Measurements from ENCODE around the gene DPP8. TPM values are rescaled to one million over a fixed set of nuclear protein-coding genes. Genes with fewer than 3 reads are reported as not detected.
"Not testable (repeated sequence)": the region's sequence is repeated elsewhere in the genome, so short reads cannot be mapped to it uniquely, and the experiment has no call there.

DPP8 gene
- total RNA-seq, 1 donor from 2014 or later, result 28.4 TPM

- DNase-seq (ENCODE audit: low read depth) (no peak), FAIRE-seq (no peak)
- H3K4me3 ChIP-seq (ENCODE audit: low read depth, low read length), result no peak overlapping the region
- H3K27me3 ChIP-seq (ENCODE audit: control insufficient read depth, insufficient read depth, low read length), result peaks cover 21% of the 10 kb centered on the region
- no peaks in the 10 kb centered on the region for H3K36me3 ChIP-seq (ENCODE audit: control insufficient read depth, insufficient read depth, low read length)
- TF ChIP-seq CTCF (IDR thresholded peaks at IDR 0.05; ENCODE audit: insufficient read depth, low read length, severe bottlenecking), result no peak
These were observed 118.3 kb downstream of the DPP8 start for GRCh38 chr15:65399001-65399706.

- not testable (repeated sequence) for DNase-seq (ENCODE audit: low read depth); H3K36me3 ChIP-seq (ENCODE audit: control insufficient read depth, insufficient read depth, low read length); H3K4me3 ChIP-seq (ENCODE audit: low read depth, low read length); FAIRE-seq
- H3K27me3 ChIP-seq (ENCODE audit: control insufficient read depth, insufficient read depth, low read length), result peaks cover 22% of the 10 kb centered on the region
These were observed 119.0 kb downstream of the DPP8 start for GRCh38 chr15:65398486-65398885.

- no peaks in the 10 kb centered on the region for H3K36me3 ChIP-seq (ENCODE audit: control insufficient read depth, insufficient read depth, low read length)
- H3K4me3 ChIP-seq (ENCODE audit: low read depth, low read length), result no peak overlapping the region
- peaks cover 22% of the 10 kb centered on the region for H3K27me3 ChIP-seq (ENCODE audit: control insufficient read depth, insufficient read depth, low read length)
- TF ChIP-seq CTCF (IDR thresholded peaks at IDR 0.05; ENCODE audit: insufficient read depth, low read length, severe bottlenecking), result no peak
- DNase-seq (ENCODE audit: low read depth) (no peak), FAIRE-seq (no peak)
These were observed 120.5 kb downstream of the DPP8 start for GRCh38 chr15:65396965-65397317.

GRCh38 chr15:65396283-65396964 lies 121.1 kb downstream of the DPP8 start:
- FAIRE-seq, result no peak
- H3K27me3 ChIP-seq (ENCODE audit: control insufficient read depth, insufficient read depth, low read length), result peaks cover 22% of the 10 kb centered on the region
- no peak for TF ChIP-seq CTCF (IDR thresholded peaks at IDR 0.05; ENCODE audit: insufficient read depth, low read length, severe bottlenecking)

GRCh38 chr15:65395567-65396202 lies 121.8 kb downstream of the DPP8 start:
- no peak for TF ChIP-seq CTCF (IDR thresholded peaks at IDR 0.05; ENCODE audit: insufficient read depth, low read length, severe bottlenecking)
- H3K27me3 ChIP-seq (ENCODE audit: control insufficient read depth, insufficient read depth, low read length), result peaks cover 24% of the 10 kb centered on the region
- FAIRE-seq (no peak), DNase-seq (ENCODE audit: low read depth) (no peak)
- H3K36me3 ChIP-seq (ENCODE audit: control insufficient read depth, insufficient read depth, low read length), result no peaks in the 10 kb centered on the region
- no peak overlapping the region for H3K4me3 ChIP-seq (ENCODE audit: low read depth, low read length)

More at GRCh38 chr15:65396283-65396964, 121.1 kb downstream of the DPP8 start:
- H3K36me3 ChIP-seq (ENCODE audit: control insufficient read depth, insufficient read depth, low read length), result no peaks in the 10 kb centered on the region
- no peak for DNase-seq (ENCODE audit: low read depth)
- no peak overlapping the region for H3K4me3 ChIP-seq (ENCODE audit: low read depth, low read length)

- Histone ChIP-seq H3K27me3 (ENCODE audit: control insufficient read depth, insufficient read depth, low read length) (peaks cover 24% of the 10 kb centered on the region), H3K36me3 (ENCODE audit: control insufficient read depth, insufficient read depth, low read length) (no peaks in the 10 kb centered on the region), H3K4me3 (ENCODE audit: low read depth, low read length) (no peak overlapping the region)
- no peak for DNase-seq (ENCODE audit: low read depth)
- no peak for TF ChIP-seq CTCF (IDR thresholded peaks at IDR 0.05; ENCODE audit: insufficient read depth, low read length, severe bottlenecking)
- FAIRE-seq, result no peak
These were observed 122.6 kb downstream of the DPP8 start for GRCh38 chr15:65394936-65395335.
